UCSD-AML1 (cell line): Measurements from ENCODE around the gene SPINK2.

ENCODE experiments used
- DNase-seq: peaks from one replicate; lab custom pipeline; 2025; ENCODE audit not compliant: unreplicated experiment; lab: John Stamatoyannopoulos, UW

Gene SPINK2

GRCh38 chr4:56821381-56822243 lies at the start of gene SPINK2:
TSS of gene SPINK2 (minus strand) at chr4:56821701. CDS start at chr4:56821662, 39 bp downstream.
- peak; percentile 21 for DNase-seq

- no peak for DNase-seq
Measured at GRCh38 chr4:56870946-56871345, 49.4 kb upstream of the SPINK2 start.

GRCh38 chr4:56863441-56864139 lies 42.1 kb upstream of the SPINK2 start:
- no peak for DNase-seq

GRCh38 chr4:56861360-56861759 lies 39.9 kb upstream of the SPINK2 start:
- DNase-seq = no peak

GRCh38 chr4:56860781-56861180 lies 39.3 kb upstream of the SPINK2 start:
- DNase-seq = no peak

GRCh38 chr4:56859841-56860240 lies 38.3 kb upstream of the SPINK2 start:
- no peak for DNase-seq

GRCh38 chr4:56857601-56858309 lies 36.3 kb upstream of the SPINK2 start:
- no peak for DNase-seq

- DNase-seq = no peak
Measured at GRCh38 chr4:56856656-56857055, 35.2 kb upstream of the SPINK2 start.

GRCh38 chr4:56850910-56851309 lies 29.4 kb upstream of the SPINK2 start:
- DNase-seq = no peak

- DNase-seq = no peak
Measured at GRCh38 chr4:56844802-56845580, 23.5 kb upstream of the SPINK2 start.

GRCh38 chr4:56843421-56843899 lies 22.0 kb upstream of the SPINK2 start:
- no peak for DNase-seq

- no peak for DNase-seq
Measured at GRCh38 chr4:56840559-56840958, 19.1 kb upstream of the SPINK2 start.

- DNase-seq = no peak
Measured at GRCh38 chr4:56828784-56829535, 7.5 kb upstream of the SPINK2 start.

GRCh38 chr4:56823933-56824600 lies 2.6 kb upstream of the SPINK2 start:
- no peak for DNase-seq

GRCh38 chr4:56818797-56819196 lies 2.7 kb downstream of the SPINK2 start:
- DNase-seq = no peak

GRCh38 chr4:56817840-56818491 lies 3.5 kb downstream of the SPINK2 start:
- DNase-seq = no peak

- DNase-seq = no peak
Measured at GRCh38 chr4:56806666-56807065, 14.8 kb downstream of the SPINK2 start.

- DNase-seq = no peak
Measured at GRCh38 chr4:56804551-56804950, 16.9 kb downstream of the SPINK2 start.

- peak; percentile 50 for DNase-seq
Measured at GRCh38 chr4:56803471-56803870, 18.0 kb downstream of the SPINK2 start.
